Smooth muscle cell (in vitro differentiated cells): ENCODE data around the gene LRRN2. TPM values are rescaled to one million over a fixed set of nuclear protein-coding genes. Genes with fewer than 3 reads are reported as not detected.

Experiments
- DNase-seq: peaks from one replicate; lab custom pipeline; 2025; ENCODE audit not compliant: unreplicated experiment; lab: John Stamatoyannopoulos, UW
- H2AFZ ChIP-seq: fragments of 200-600 bp; sonication (generic); 2 replicates; pipeline ENCODE4 v1.6.0; 2016; ENCODE audit warnings: antibody characterized with exemption, low read depth, mild to moderate bottlenecking
- H3F3A ChIP-seq: fragments of 200-600 bp; sonication (generic); 2 replicates; pipeline ENCODE4 v1.6.0; 2017; ENCODE audit warnings: antibody characterized with exemption, low read depth
- H3K27ac ChIP-seq: fragments of 200-600 bp; sonication (generic); 2 replicates; pipeline ENCODE4 v1.5.1; 2016; ENCODE audit warnings: low read depth, mild to moderate bottlenecking
- H3K27me3 ChIP-seq: fragments of 200-600 bp; sonication (generic); 2 replicates; pipeline ENCODE4 v1.6.1; 2016; ENCODE audit warnings: low read depth, mild to moderate bottlenecking
- H3K36me3 ChIP-seq: fragments of 200-600 bp; sonication (generic); 2 replicates; pipeline ENCODE4 v1.5.1; 2016; ENCODE audit warnings: low read depth
- H3K4me1 ChIP-seq: fragments of 200-600 bp; sonication (generic); 2 replicates; pipeline ENCODE4 v1.5.1; 2016; ENCODE audit warnings: low read depth
- H3K4me2 ChIP-seq: fragments of 200-600 bp; sonication (generic); 2 replicates; pipeline ENCODE4 v1.6.0; 2016; ENCODE audit warnings: mild to moderate bottlenecking
- H3K4me3 ChIP-seq: fragments of 200-600 bp; sonication (generic); 2 replicates; pipeline ENCODE4 v1.5.1; 2016; ENCODE audit warnings: mild to moderate bottlenecking
- H3K79me2 ChIP-seq: fragments of 200-600 bp; sonication (generic); 2 replicates; pipeline ENCODE4 v1.6.0; 2016; ENCODE audit warnings: low read depth, mild to moderate bottlenecking
- H3K9ac ChIP-seq: fragments of 200-600 bp; sonication (generic); 2 replicates; pipeline ENCODE4 v1.6.0; 2016; ENCODE audit warnings: low read depth
- H3K9me3 ChIP-seq: fragments of 200-600 bp; sonication (generic); replicated peaks from 2 replicates; pipeline ENCODE4 v1.5.1; 2016; ENCODE audit warnings: low read depth
- H4K20me1 ChIP-seq: fragments of 200-600 bp; sonication (generic); 2 replicates; pipeline ENCODE4 v1.6.0; 2016; ENCODE audit warnings: low read depth
- WGBS: methylation state at CpG from one replicate; pipeline ENCODE4 v1.1.7; 2016; ENCODE audit warnings: low lambda C conversion rate; 5-methylcytosine and 5-hydroxymethylcytosine counted together
- polyA plus RNA-seq: library from polyadenylated mRNA; unstranded; fragments of >200 nt; fragmentation: Nextera tagmentation; extraction: Ambion mirVana; gene quantifications from 2 replicates; pipeline ENCODE4 v1.2.1, GENCODE V29; 2016
- total RNA-seq: library from RNA; depleted of rRNA; stranded (reverse); fragments of >200 nt; gene quantifications from 2 replicates; pipeline ENCODE4 v1.2.3, GENCODE V29; 2014
- TF ChIP-seq, protein P1 (sequence below): fragments of 200-600 bp; sonication (generic); IDR thresholded peaks from 2 replicates; pipeline ENCODE4 v1.5.1; 2017; ENCODE audit warnings: borderline replicate concordance, mild to moderate bottlenecking, antibody characterized with exemption; ENCODE audit not compliant: insufficient read depth, poor library complexity, severe bottlenecking

The LRRN2 gene
- total and polyA plus RNA-seq, 2 experiments from 2014 or later: 1.3 to 2.4 TPM

DNA sequence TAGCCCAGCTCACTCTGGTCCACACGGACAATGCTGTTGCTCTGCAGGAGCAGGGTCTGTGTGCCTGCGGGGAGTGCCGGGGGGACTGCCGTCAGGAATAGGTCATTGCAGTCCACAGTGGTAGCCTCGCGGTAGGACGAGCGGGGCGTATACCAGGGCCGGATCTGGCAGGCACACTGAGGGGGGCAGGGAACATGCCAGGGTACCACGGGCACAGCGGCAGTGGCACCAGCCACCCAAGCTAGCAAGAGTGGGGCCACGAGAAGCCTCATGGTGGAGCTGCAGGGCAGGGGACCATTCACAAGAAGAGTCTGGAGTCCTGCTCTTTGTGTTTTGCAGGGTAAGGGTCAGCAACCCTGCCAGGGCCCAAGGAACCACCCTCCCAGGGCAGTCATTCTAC, 65.8 kb downstream of the LRRN2 start:
- TF ChIP-seq, protein P1, sequence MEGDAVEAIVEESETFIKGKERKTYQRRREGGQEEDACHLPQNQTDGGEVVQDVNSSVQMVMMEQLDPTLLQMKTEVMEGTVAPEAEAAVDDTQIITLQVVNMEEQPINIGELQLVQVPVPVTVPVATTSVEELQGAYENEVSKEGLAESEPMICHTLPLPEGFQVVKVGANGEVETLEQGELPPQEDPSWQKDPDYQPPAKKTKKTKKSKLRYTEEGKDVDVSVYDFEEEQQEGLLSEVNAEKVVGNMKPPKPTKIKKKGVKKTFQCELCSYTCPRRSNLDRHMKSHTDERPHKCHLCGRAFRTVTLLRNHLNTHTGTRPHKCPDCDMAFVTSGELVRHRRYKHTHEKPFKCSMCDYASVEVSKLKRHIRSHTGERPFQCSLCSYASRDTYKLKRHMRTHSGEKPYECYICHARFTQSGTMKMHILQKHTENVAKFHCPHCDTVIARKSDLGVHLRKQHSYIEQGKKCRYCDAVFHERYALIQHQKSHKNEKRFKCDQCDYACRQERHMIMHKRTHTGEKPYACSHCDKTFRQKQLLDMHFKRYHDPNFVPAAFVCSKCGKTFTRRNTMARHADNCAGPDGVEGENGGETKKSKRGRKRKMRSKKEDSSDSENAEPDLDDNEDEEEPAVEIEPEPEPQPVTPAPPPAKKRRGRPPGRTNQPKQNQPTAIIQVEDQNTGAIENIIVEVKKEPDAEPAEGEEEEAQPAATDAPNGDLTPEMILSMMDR: no peak
- no peaks in the 10 kb centered on the region for H3K79me2 ChIP-seq
- H3K9ac ChIP-seq: no peak overlapping the region
- no peak overlapping the region for H3K4me3 ChIP-seq
- DNase-seq: no peak
- H3K27ac ChIP-seq: no peak overlapping the region
- H3K4me1 ChIP-seq: peaks cover 15% of the 10 kb centered on the region
- H3K9me3 ChIP-seq: no peaks in the 10 kb centered on the region
- H3F3A ChIP-seq: no peaks in the 10 kb centered on the region
- H4K20me1 ChIP-seq: no peaks in the 10 kb centered on the region
- WGBS: 96% methylated on average over 13 of the region's 13 CpGs
- H3K4me2 ChIP-seq: no peak overlapping the region
- H3K36me3 ChIP-seq: no peaks in the 10 kb centered on the region
- H3K27me3 ChIP-seq: peaks cover 4% of the 10 kb centered on the region
- no peak overlapping the region for H2AFZ ChIP-seq

DNA sequence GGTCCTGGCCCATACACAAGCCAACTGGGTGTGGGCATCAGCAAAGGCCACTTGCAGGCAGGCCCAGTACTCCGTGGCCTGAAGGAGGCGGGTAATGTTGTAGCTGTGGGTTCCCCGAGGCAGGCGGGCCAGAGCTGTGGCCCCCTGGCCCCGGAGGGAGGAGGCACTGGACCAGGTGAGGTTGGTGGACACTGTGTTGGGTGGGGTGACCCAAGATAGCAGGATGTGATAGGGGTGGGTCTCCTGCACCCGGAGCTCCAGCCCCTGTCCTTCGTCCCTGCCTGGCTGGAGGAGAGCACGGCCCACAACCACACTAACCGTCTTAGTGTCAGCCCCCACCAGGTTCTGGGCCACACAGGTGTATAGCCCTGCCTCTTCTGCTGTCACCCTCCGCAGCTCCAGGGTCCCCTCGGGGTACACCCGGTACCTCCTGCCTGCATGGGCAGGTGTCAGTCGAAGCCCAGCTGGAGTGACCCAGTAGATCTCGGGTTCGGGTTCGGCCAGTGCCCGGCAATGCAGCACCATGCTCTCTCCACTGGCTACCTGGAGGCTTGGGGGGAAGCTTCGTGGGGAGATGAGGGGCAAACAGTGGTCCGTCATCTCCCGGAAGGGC, 67.3 kb downstream of the LRRN2 start:
- DNase-seq: no peak
- peaks cover 2% of the 10 kb centered on the region for H3K4me1 ChIP-seq
- WGBS: 94% methylated on average over 18 of the region's 20 CpGs
- no peak overlapping the region for H3K4me2 ChIP-seq
- TF ChIP-seq, protein P1: no peak
- no peaks in the 10 kb centered on the region for H3K36me3 ChIP-seq
- H3K9me3 ChIP-seq: no peaks in the 10 kb centered on the region
- no peaks in the 10 kb centered on the region for H4K20me1 ChIP-seq
- no peak overlapping the region for H2AFZ ChIP-seq
- H3K9ac ChIP-seq: no peak overlapping the region
- H3K79me2 ChIP-seq: no peaks in the 10 kb centered on the region
- peaks cover 8% of the 10 kb centered on the region for H3K27me3 ChIP-seq
- H3F3A ChIP-seq: no peaks in the 10 kb centered on the region
- H3K27ac ChIP-seq: no peak overlapping the region
- H3K4me3 ChIP-seq: no peak overlapping the region

DNA sequence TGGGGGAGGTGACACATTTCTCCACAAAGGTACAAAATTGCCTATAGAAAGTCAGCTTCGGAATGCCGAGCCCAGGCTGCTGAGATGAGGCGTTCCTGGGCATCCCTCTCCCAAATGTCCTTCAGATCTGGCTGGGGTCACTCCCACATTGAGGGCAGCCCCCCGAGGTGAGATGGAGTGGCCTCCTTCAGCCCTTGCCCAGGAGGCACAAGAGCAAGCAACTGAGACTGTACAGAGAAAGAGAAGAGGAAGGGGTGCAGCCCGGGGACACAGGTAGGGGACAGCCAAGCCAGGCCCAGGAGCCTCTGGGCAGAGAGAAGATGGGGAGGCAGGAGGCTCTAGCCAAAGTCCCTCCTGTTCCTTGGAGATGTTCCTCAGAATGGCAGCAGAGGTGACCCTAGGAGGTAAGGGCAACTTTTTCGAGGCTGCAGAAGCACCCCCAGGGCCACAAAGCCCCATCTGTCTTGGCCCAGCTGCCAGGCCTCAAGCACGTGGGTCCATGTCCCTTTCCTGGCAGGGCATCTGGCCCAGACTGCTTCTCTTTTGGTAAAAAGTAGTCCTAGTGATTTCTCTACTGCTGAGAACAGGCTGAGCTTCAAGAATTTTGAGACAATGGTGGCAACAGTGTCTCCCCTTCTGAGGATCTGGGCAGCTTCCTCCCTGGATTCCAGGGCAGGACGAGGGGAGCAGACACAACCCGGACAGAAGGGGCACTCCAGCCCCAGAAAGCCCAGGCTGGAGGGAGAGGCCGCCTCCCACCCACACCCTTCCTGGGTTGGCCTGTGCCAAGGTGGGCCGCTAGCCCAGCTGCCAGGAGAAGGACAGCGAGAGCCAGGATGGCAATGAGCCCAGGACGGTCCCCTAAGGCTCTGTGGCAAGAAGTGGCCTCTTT, 68.0 kb downstream of the LRRN2 start:
- H3K79me2 ChIP-seq: no peaks in the 10 kb centered on the region
- H3K27ac ChIP-seq: no peak overlapping the region
- TF ChIP-seq, protein P1: no peak
- H3K9ac ChIP-seq: no peak overlapping the region
- H3K4me1 ChIP-seq: no peaks in the 10 kb centered on the region
- no peak for DNase-seq
- no peaks in the 10 kb centered on the region for H4K20me1 ChIP-seq
- H3K4me3 ChIP-seq: no peak overlapping the region
- 90% methylated on average over 13 of the region's 13 CpGs for WGBS
- no peak overlapping the region for H3K4me2 ChIP-seq
- peaks cover 11% of the 10 kb centered on the region for H3K27me3 ChIP-seq
- H3F3A ChIP-seq: no peaks in the 10 kb centered on the region
- no peak overlapping the region for H2AFZ ChIP-seq
- no peaks in the 10 kb centered on the region for H3K36me3 ChIP-seq
- no peaks in the 10 kb centered on the region for H3K9me3 ChIP-seq
